OCI-LY1 (cell line): ENCODE data around the gene SPATA31C1.

Experiments
- H2AFZ ChIP-seq: fragments of 200-600 bp; sonication (generic), shearing (Covaris generic); 2 replicates; pipeline ENCODE4 v1.6.0; 2014; ENCODE audit warnings: antibody characterized with exemption, mild to moderate bottlenecking, low read length
- H3F3A ChIP-seq: fragments of 200-600 bp; sonication (generic), shearing (Covaris generic); 2 replicates; pipeline ENCODE4 v1.6.0; 2014; ENCODE audit warnings: mild to moderate bottlenecking, antibody characterized with exemption, low read length, moderate library complexity; ENCODE audit not compliant: insufficient read depth
- H3K27ac ChIP-seq: fragments of 200-600 bp; sonication (generic); 2 replicates; pipeline ENCODE4 v1.5.1; 2014; ENCODE audit warnings: low read length, mixed run types, mild to moderate bottlenecking, low read depth; ENCODE audit not compliant: poor library complexity, severe bottlenecking
- H3K27me3 ChIP-seq: fragments of 200-600 bp; sonication (generic); 2 replicates; pipeline ENCODE4 v1.6.0; 2014; ENCODE audit warnings: antibody characterized with exemption, mild to moderate bottlenecking, low read length, moderate library complexity; ENCODE audit not compliant: insufficient read depth
- H3K36me3 ChIP-seq: fragments of 200-600 bp; sonication (generic); 2 replicates; pipeline ENCODE4 v1.6.1; 2014; ENCODE audit warnings: mild to moderate bottlenecking, antibody characterized with exemption, low read length, moderate library complexity, mixed read lengths; ENCODE audit not compliant: insufficient read depth
- H3K4me1 ChIP-seq: fragments of 200-600 bp; sonication (generic); 2 replicates; pipeline ENCODE4 v1.5.1; 2014; ENCODE audit warnings: mild to moderate bottlenecking, low read length, moderate library complexity; ENCODE audit not compliant: insufficient read depth, severe bottlenecking
- H3K4me2 ChIP-seq: fragments of 200-600 bp; sonication (generic), shearing (Covaris generic); 2 replicates; pipeline ENCODE4 v1.6.1; 2014; ENCODE audit warnings: low read length
- H3K4me3 ChIP-seq: fragments of 200-600 bp; sonication (generic); 2 replicates; pipeline ENCODE4 v1.5.1; 2014; ENCODE audit warnings: low read length, low read depth, mild to moderate bottlenecking, mixed read lengths; ENCODE audit not compliant: poor library complexity, severe bottlenecking
- H3K79me2 ChIP-seq: fragments of 200-600 bp; shearing (Covaris generic); 2 replicates; pipeline ENCODE4 v1.6.1; 2016; ENCODE audit warnings: mixed run types, low read length, mixed read lengths; ENCODE audit not compliant: insufficient read depth
- H3K9ac ChIP-seq: fragments of 200-600 bp; sonication (generic), shearing (Covaris generic); 2 replicates; pipeline ENCODE4 v1.6.1; 2014; ENCODE audit warnings: mild to moderate bottlenecking, low read length, mixed read lengths
- H3K9me2 ChIP-seq: fragments of 200-600 bp; sonication (generic), shearing (Covaris generic); 2 replicates; pipeline ENCODE4 v1.6.1; 2014; ENCODE audit warnings: low read depth, mild to moderate bottlenecking, low read length, mixed read lengths
- H3K9me3 ChIP-seq: fragments of 200-600 bp; shearing (Covaris generic); 2 replicates; pipeline ENCODE4 v1.6.1; 2014; ENCODE audit warnings: low read length, mixed read lengths
- H4K20me1 ChIP-seq: fragments of 200-600 bp; sonication (generic), shearing (Covaris generic); 2 replicates; pipeline ENCODE4 v1.6.0; 2016; ENCODE audit warnings: mild to moderate bottlenecking, low read length; ENCODE audit not compliant: insufficient read depth
- EZH2 ChIP-seq: fragments of 200-600 bp; sonication (generic), shearing (Covaris generic); IDR thresholded peaks from 2 replicates; pipeline ENCODE4 v1.8.0; 2017; ENCODE audit warnings: borderline replicate concordance, mixed run types, mild to moderate bottlenecking, antibody characterized with exemption, low read length, moderate library complexity, mixed read lengths
- TF ChIP-seq, protein P1 (sequence below): fragments of 200-600 bp; sonication (generic), shearing (Covaris generic); IDR thresholded peaks from 2 replicates; pipeline ENCODE4 v1.5.1; 2017; ENCODE audit warnings: mild to moderate bottlenecking, antibody characterized with exemption, low read length, moderate library complexity, mixed read lengths

The SPATA31C1 gene

DNA sequence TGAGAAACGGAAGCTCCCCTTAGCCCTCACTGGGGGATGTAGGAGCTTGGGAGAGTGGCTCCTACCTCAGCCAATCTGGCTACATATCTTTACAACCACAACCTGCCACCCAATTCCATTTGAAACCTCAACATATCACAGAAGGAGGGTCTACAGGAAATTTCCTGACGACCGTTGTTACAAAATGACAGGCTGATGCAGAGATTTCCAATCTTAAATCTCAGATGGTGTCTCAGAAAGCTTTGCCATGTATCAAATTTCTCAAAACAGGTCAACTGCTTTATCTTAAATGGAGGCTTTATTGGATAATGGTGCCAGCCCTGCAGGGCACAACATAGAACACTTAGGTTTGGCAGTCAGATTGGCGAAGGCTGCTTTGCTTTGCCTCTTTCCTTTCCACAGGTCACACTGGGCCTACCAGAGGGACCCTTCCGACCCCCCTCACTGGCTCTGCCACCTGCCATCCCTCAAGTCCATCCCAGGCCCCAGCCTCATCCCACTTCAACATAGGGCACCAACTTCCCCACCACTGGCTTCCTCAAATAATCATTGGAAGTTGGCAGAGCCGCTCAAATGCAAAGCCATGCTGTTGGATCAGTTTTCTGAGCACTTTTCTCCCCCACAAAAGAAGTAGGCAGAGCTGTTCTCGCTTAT, 46.2 kb upstream of the SPATA31C1 start:
- Histone ChIP-seq H3K27me3 (no peaks in the 10 kb centered on the region), H3F3A (no peaks in the 10 kb centered on the region), H3K9me2 (no peaks in the 10 kb centered on the region), H3K4me1 (no peaks in the 10 kb centered on the region), H3K4me3 (no peak overlapping the region), H3K36me3 (no peaks in the 10 kb centered on the region), H4K20me1 (no peaks in the 10 kb centered on the region), H3K27ac (no peak overlapping the region), H3K79me2 (no peaks in the 10 kb centered on the region), H3K9me3 (no peaks in the 10 kb centered on the region), H3K9ac (no peak overlapping the region), H3K4me2 (no peak overlapping the region), H2AFZ (no peak overlapping the region)
- TF ChIP-seq EZH2: no peak
- TF ChIP-seq, protein P1, sequence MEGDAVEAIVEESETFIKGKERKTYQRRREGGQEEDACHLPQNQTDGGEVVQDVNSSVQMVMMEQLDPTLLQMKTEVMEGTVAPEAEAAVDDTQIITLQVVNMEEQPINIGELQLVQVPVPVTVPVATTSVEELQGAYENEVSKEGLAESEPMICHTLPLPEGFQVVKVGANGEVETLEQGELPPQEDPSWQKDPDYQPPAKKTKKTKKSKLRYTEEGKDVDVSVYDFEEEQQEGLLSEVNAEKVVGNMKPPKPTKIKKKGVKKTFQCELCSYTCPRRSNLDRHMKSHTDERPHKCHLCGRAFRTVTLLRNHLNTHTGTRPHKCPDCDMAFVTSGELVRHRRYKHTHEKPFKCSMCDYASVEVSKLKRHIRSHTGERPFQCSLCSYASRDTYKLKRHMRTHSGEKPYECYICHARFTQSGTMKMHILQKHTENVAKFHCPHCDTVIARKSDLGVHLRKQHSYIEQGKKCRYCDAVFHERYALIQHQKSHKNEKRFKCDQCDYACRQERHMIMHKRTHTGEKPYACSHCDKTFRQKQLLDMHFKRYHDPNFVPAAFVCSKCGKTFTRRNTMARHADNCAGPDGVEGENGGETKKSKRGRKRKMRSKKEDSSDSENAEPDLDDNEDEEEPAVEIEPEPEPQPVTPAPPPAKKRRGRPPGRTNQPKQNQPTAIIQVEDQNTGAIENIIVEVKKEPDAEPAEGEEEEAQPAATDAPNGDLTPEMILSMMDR: no peak

DNA sequence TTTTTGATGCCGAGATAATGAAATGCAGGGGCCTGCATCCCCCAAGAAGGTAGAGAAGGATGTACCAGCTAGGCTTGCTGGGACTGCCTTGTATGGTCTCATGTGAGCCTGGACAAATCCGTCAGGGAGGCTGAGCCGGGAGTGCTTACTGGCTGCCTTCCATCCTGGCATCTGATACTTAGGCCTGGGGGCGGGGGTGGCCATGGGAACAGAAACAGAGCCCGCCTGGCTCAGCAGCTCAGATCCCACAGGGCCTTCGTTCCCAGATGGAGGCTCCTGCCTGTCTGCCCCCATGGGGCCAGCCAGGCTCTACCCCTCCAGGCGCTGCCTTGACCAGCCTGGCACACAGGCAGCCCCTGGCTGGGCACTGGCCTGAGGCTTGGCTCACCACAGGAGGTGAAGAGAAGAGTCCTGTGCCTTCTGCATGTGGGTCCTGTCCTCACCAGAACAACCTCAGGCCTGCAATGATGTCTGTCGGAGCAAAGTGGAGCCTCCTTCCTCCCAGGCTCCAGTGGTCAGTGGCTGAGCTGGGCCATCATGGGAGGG, 45.6 kb upstream of the SPATA31C1 start:
- no peaks in the 10 kb centered on the region for H3K9me3 ChIP-seq
- H3K79me2 ChIP-seq: no peaks in the 10 kb centered on the region
- no peak overlapping the region for H3K4me3 ChIP-seq
- H3K27ac ChIP-seq: no peak overlapping the region
- H3K4me1 ChIP-seq: no peaks in the 10 kb centered on the region
- no peak overlapping the region for H3K9ac ChIP-seq
- H3F3A ChIP-seq: no peaks in the 10 kb centered on the region
- no peak for TF ChIP-seq EZH2
- TF ChIP-seq, protein P1: no peak
- H4K20me1 ChIP-seq: no peaks in the 10 kb centered on the region
- H3K27me3 ChIP-seq: no peaks in the 10 kb centered on the region
- H2AFZ ChIP-seq: no peak overlapping the region
- H3K36me3 ChIP-seq: no peaks in the 10 kb centered on the region
- no peaks in the 10 kb centered on the region for H3K9me2 ChIP-seq
- H3K4me2 ChIP-seq: no peak overlapping the region

DNA sequence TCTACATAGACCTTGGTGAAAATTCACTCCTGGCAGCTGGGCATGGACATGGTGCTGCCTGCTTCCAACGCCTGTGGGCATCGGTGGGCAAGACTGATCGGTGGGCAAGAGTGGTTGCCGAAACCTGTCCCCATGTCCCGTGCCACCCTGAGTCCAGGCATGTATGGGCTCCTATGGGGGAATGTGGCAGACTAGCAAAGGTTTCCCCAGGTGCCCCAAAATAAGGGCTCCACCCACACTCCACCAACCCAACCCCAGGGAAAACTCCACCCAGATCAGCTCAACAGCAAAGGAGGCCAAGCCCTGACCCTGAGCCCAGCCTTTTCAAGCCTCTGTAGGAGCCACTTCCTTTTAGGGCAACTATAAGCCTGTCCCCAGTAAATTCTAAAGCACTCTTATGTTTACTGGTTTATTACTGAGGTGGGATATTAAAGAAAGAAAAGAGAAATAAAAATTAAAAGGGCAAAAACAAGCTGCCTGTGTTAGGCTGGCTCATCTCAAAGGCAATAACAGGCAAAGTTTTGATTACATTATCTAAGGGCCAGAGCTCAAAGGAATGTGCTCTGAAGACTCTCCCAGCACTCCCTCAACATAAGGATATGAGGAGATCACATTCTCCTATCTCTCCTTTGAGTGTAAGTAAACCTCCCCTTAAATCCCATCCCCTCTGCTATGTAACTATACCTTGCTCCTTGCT, 44.0 kb upstream of the SPATA31C1 start:
- no peak overlapping the region for H2AFZ ChIP-seq

More for the DNA sequence above, 44.0 kb upstream of the SPATA31C1 start:
- Histone ChIP-seq H3K4me3 (no peak overlapping the region), H3K9me2 (no peaks in the 10 kb centered on the region), H3K4me1 (no peaks in the 10 kb centered on the region), H3K27ac (no peak overlapping the region), H3K9ac (no peak overlapping the region), H3K4me2 (no peak overlapping the region), H3K27me3 (no peaks in the 10 kb centered on the region), H3K79me2 (no peaks in the 10 kb centered on the region), H3F3A (no peaks in the 10 kb centered on the region), H3K9me3 (no peaks in the 10 kb centered on the region), H3K36me3 (no peaks in the 10 kb centered on the region), H4K20me1 (no peaks in the 10 kb centered on the region)
- TF ChIP-seq EZH2: no peak
- TF ChIP-seq, protein P1: no peak
